GM13977 (cell line): ENCODE data around the gene GRAMD2A.

Experiments
- DNase-seq: peaks from one replicate; pipeline ENCODE4 v3.0.0; 2012; ENCODE audit warnings: low spot score
- in situ Hi-C: fragments of 300-500 bp; cut with MboI; formaldehyde crosslinking; loops from one replicate; pipeline ENCODE4 v1.12.0; 2022; ENCODE audit warnings: low sequenced_read_pairs, low pct_unique_long_range_greater_than_20kb, mixed read lengths, inconsistent platforms; ENCODE audit not compliant: unreplicated experiment
- TF ChIP-seq, protein P1 (sequence below): IDR thresholded peaks from 2 replicates; pipeline ENCODE4 v1.5.1; 2012; ENCODE audit warnings: mild to moderate bottlenecking, control low read depth; ENCODE audit not compliant: insufficient read depth; ENCODE audit errors: extremely low read depth, missing control alignments

Gene GRAMD2A

GRCh38 chr15:72179950-72180581, 17.5 kb downstream of the GRAMD2A start:
- in situ Hi-C loops, result no loop called here
- TF ChIP-seq, protein P1, sequence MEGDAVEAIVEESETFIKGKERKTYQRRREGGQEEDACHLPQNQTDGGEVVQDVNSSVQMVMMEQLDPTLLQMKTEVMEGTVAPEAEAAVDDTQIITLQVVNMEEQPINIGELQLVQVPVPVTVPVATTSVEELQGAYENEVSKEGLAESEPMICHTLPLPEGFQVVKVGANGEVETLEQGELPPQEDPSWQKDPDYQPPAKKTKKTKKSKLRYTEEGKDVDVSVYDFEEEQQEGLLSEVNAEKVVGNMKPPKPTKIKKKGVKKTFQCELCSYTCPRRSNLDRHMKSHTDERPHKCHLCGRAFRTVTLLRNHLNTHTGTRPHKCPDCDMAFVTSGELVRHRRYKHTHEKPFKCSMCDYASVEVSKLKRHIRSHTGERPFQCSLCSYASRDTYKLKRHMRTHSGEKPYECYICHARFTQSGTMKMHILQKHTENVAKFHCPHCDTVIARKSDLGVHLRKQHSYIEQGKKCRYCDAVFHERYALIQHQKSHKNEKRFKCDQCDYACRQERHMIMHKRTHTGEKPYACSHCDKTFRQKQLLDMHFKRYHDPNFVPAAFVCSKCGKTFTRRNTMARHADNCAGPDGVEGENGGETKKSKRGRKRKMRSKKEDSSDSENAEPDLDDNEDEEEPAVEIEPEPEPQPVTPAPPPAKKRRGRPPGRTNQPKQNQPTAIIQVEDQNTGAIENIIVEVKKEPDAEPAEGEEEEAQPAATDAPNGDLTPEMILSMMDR, result no peak
- no peak for DNase-seq

- DNase-seq, result no peak
- in situ Hi-C loops, result no loop called here
- TF ChIP-seq, protein P1, result no peak
Observed at GRCh38 chr15:72178976-72179585, 18.5 kb downstream of the GRAMD2A start.

GRCh38 chr15:72176743-72177142, 20.8 kb downstream of the GRAMD2A start:
- in situ Hi-C loops, result no loop called here
- TF ChIP-seq, protein P1, result no peak
- DNase-seq, result no peak

GRCh38 chr15:72176159-72176558, 21.4 kb downstream of the GRAMD2A start:
- TF ChIP-seq, protein P1, result no peak
- in situ Hi-C loops, result no loop called here
- DNase-seq, result no peak

GRCh38 chr15:72175186-72176044, 22.2 kb downstream of the GRAMD2A start:
- in situ Hi-C loops, result no loop called here
- TF ChIP-seq, protein P1, result no peak
- DNase-seq, result no peak

- in situ Hi-C loops, result no loop called here
- TF ChIP-seq, protein P1, result no peak
- no peak for DNase-seq
Observed at GRCh38 chr15:72174551-72175165, 22.9 kb downstream of the GRAMD2A start.
